ENCODE results near the gene LYRM2.

GRCh38 chr6:89528866-89529265 lies 109.7 kb downstream of the LYRM2 start:
- TF ChIP-seq CTCF (IDR thresholded peaks at IDR 0.05) (no peak), POLR2AphosphoS5 (IDR thresholded peaks at IDR 0.05) (no peak), POLR2A (IDR thresholded peaks at IDR 0.05; ENCODE audit: low read depth) (no peak)
